ENCODE data around the gene ILDR2.
"Not testable (repeated sequence)": the region's sequence is repeated elsewhere in the genome, so short reads cannot be mapped to it uniquely, and the experiment has no call there.

Gene ILDR2

DNA sequence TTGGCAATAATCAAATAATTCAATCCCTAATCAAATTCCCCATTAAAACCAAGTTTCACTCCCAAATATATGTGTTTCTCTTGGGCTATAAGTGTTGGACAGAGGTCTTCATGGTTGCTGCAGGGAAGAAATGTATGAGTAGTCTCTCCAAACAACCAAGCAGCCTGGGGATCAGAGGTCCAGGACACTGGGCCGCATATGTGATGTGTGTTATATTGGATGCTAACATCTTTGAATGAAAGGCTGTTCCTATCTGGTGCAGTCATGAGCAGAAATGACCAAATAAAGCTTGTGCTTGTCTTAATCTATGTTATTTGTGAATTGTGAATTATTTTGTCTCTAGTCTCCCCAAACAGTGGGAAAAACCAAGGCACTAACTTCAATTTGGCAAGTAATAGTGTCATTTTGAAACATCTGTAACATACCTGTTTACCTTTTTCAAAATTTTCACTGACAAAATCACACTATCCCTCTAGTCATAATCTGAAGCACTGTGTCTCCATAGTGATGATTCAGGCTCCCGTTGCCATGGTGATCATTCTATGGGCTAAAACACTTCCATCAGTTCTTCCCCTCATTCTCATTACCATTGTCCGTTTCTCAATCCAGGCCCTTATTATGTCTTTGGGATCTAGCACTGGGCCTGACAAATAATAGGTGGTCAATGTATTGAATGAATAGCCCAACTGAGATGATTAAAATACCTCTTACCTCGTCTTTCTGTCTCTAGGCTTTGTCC lies 86.8 kb downstream of the ILDR2 start:
- no peak for TF ChIP-seq CTCF (IDR thresholded peaks at IDR 0.05; ENCODE audit: insufficient read depth, low read depth, low read length, missing control alignments)
- DNase-seq (ENCODE audit: low read depth): no peak
- no peak overlapping the region for H3K4me3 ChIP-seq (ENCODE audit: low read depth, low read length)

DNA sequence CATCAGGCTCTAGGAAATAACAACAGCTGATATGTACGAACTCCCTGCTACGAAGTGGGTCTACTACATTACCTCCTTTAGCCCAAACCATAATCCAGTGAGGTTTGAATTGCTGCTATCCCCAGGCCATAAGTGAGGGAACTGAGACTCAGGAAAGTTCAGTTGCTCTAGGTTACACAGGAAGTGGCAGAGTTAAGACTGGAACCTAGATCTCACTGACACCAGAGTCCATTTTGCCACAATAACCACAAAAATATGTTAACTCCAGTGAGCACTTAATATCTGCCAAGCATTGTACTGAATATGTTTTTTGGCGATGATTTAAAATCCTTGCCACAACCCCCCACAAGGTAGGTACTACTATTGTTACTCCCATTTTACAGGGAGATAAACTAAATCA lies 90.4 kb downstream of the ILDR2 start:
- DNase-seq (ENCODE audit: low read depth): peak; percentile 36
- no peak overlapping the region for H3K4me3 ChIP-seq (ENCODE audit: low read depth, low read length)
- no peak for TF ChIP-seq CTCF (IDR thresholded peaks at IDR 0.05; ENCODE audit: insufficient read depth, low read depth, low read length, missing control alignments)

DNA sequence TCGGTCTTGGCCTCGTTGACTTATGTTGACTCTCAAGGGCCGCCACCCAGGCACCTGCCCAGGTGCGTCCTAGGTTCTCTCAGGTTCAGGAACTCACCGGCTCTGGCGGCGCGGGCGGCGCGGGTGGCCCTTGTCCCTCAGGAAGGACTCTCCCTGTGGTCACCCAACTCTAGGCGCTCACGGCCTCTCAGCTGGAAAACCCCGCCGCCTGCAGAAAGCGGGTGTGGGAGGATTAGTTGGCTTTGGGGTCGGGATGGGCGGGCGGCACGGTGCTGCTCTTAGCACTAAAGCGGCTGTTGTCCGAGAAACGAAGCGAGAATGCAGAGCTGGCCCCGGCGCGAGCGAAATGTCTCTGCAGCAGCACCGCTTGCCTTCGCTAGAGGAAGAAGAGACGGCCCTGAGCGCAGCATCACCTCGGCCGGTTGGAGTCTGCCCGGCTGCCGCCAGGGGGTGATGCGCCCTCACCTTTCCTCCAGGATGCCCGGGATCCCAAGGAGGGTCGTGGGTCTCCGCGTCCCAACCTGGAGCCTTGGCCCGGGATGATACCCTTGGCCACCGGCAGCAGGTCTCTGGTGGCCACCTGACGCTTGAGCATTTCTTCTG lies 91.2 kb downstream of the ILDR2 start:
- no peak overlapping the region for H3K4me3 ChIP-seq (ENCODE audit: low read depth, low read length)
- peak; percentile 46 for TF ChIP-seq CTCF (IDR thresholded peaks at IDR 0.05; ENCODE audit: insufficient read depth, low read depth, low read length, missing control alignments)
- peak; percentile 22 for DNase-seq (ENCODE audit: low read depth)

GRCh38 chr1:166882893-166883292 lies 92.4 kb downstream of the ILDR2 start:
- no peak for TF ChIP-seq CTCF (IDR thresholded peaks at IDR 0.05; ENCODE audit: insufficient read depth, low read depth, low read length, missing control alignments)
- DNase-seq (ENCODE audit: low read depth): no peak
- no peak overlapping the region for H3K4me3 ChIP-seq (ENCODE audit: low read depth, low read length)

- DNase-seq (ENCODE audit: low read depth); H3K4me3 ChIP-seq (ENCODE audit: low read depth, low read length): not testable (repeated sequence)
Measured at GRCh38 chr1:166878173-166878917, 97.0 kb downstream of the ILDR2 start.

DNA sequence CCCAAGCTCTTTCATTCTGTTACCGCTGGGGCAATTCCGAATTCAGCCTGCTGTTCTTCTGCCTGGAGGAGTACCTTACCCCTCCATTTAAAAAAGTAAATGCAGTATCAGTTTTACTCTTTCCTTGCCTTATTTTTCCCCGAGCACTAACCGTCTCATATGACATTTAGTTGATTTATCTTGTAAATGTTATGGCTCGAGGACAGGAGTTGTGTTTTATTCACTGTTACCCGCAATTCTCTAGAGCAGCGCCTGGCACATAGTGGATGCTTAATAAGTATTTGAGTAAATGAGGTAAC lies 98.9 kb downstream of the ILDR2 start:
- peak overlapping the region; percentile 73 for H3K4me3 ChIP-seq (ENCODE audit: low read depth, low read length)
- no peak for DNase-seq (ENCODE audit: low read depth)
- TF ChIP-seq CTCF (IDR thresholded peaks at IDR 0.05; ENCODE audit: insufficient read depth, low read depth, low read length, missing control alignments): peak; percentile 13

GRCh38 chr1:166875734-166876539 lies 99.4 kb downstream of the ILDR2 start, which contains the start of gene TADA1:
TADA1 (minus strand) TSS chr1:166876264; CDS start chr1:166876233, 31 bp downstream.
- DNase-seq (ENCODE audit: low read depth): peak; percentile 99
- H3K4me3 ChIP-seq (ENCODE audit: low read depth, low read length): peak within 1 kb of the TSS; percentile 73
- no peak for TF ChIP-seq CTCF (IDR thresholded peaks at IDR 0.05; ENCODE audit: insufficient read depth, low read depth, low read length, missing control alignments)

All from GM12865 (cell line).